ENCODE data around the gene TSACC.

DNA sequence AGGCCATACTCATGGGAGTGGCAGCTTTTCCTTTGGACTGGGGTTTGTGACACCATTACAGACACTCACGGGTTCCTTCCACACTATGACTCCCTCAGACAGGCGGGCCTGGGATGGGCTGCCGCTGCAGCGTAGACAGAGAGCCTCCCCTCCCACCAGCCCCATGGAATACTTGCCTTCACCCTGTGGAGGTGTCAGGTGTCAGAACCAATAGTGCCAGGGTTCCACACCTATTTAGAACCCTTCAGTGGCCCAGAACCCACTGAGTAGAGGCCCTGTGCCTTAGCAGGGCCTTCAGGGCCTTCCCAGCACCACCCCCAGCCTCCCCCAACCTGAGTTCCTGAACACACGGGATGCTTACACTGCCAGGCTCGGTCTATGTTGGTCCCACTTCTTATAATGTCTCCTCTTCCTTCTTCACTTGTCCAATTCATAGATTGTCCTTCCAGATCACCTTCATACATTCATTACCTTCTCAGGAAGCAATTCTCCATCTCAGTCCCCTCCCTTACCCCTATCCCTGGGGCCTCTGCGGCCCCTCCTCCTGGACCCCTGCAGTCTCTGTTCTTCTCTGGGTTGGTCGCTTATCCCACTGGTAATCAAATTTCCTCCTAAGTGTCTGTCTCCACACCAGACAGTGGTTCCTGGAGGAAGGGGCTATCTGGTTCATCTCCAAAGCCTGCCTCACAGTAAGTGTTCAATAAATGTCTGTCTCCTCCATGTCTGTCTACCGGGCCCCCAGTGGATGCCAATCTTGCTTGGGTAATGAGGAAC, 29.2 kb downstream of the TSACC start:
- TF ChIP-seq POLR2A (IDR thresholded peaks at IDR 0.05) (no peak), CTCF (IDR thresholded peaks at IDR 0.05) (no peak)
